GM12891 (cell line): Measurements from ENCODE around the gene SPDL1.

ENCODE experiments used
- PAX5 ChIP-seq: IDR thresholded peaks from 2 replicates; pipeline ENCODE4 v1.6.1; 2011; ENCODE audit warnings: low read length, moderate library complexity, mild to moderate bottlenecking; ENCODE audit not compliant: insufficient read depth, severe bottlenecking
- POLR2A ChIP-seq: IDR thresholded peaks from 2 replicates; pipeline ENCODE4 v1.6.1; 2011; ENCODE audit warnings: low read depth, low read length, control low read depth
- POLR2AphosphoS5 ChIP-seq: IDR thresholded peaks from 2 replicates; pipeline ENCODE4 v1.6.1; 2011; ENCODE audit warnings: low read depth, low read length, control low read depth
- POU2F2 ChIP-seq: IDR thresholded peaks from 2 replicates; pipeline ENCODE4 v1.6.1; 2011; ENCODE audit warnings: low read depth, mild to moderate bottlenecking, control low read depth, low read length, moderate library complexity
- TAF1 ChIP-seq: IDR thresholded peaks from 2 replicates; pipeline ENCODE4 v1.6.1; 2011; ENCODE audit warnings: low read depth, low read length, control low read depth

DNA sequence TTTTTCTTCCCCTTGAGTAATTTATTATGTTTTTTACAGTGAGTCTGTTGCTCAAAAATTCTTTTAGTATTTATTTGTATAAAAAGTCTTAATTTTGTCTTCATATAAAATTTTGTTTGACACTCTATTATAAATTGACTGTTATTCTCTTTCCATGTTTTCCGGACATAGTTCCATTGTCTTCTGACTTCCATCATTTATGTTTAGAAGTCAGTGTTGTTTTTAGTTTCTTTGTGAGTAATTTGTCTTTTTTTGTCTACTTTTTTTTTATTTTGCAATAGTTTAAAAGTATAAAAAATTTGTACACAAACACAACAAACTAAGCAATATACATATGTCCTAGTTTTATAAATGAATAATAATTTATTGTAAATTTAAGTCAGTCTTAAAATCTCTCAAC lies 25.7 kb upstream of the SPDL1 start:
- TF ChIP-seq POLR2A (no peak), POLR2AphosphoS5 (no peak), PAX5 (no peak), POU2F2 (no peak), TAF1 (no peak)
